Skeletal muscle tissue (tissue), 4 donors: ENCODE data around the gene TIGD3. TPM values are rescaled to one million over a fixed set of nuclear protein-coding genes. Genes with fewer than 3 reads are reported as not detected.
A peak's percentile ranks its signal among the peaks of the same experiment; 100 is the strongest.

Experiments
- H3K27ac ChIP-seq: one replicate; pipeline ENCODE4 v1.7.0; 2013; ENCODE audit warnings: mild to moderate bottlenecking, low read depth, low read length, inconsistent platforms
- H3K27me3 ChIP-seq, 3 donors: one replicate each; pipeline ENCODE4 v1.7.0; 2013; ENCODE audit warnings: low read length in 3 of 3; ENCODE audit not compliant: control insufficient read depth in 3 of 3, insufficient read depth in 3 of 3
- H3K36me3 ChIP-seq, 3 donors: one replicate each; pipeline ENCODE4 v1.7.0; 2013; ENCODE audit warnings: low read length in 3 of 3; ENCODE audit not compliant: control insufficient read depth in 3 of 3, insufficient read depth in 3 of 3
- H3K4me1 ChIP-seq, 3 donors: one replicate each; pipeline ENCODE4 v1.7.0; 2013; ENCODE audit warnings: low read length in 3 of 3, mild to moderate bottlenecking in 3 of 3; ENCODE audit not compliant: control insufficient read depth in 3 of 3, insufficient read depth in 3 of 3
- H3K4me3 ChIP-seq, 3 donors: one replicate each; pipeline ENCODE4 v1.7.0; 2013; ENCODE audit warnings: low read length in 3 of 3
- H3K9ac ChIP-seq, 3 donors: one replicate each; pipeline ENCODE4 v1.7.0; 2013; ENCODE audit warnings: low read length in 3 of 3, mild to moderate bottlenecking in 3 of 3, moderate library complexity in 2 of 3, low read depth in 1 of 3
- H3K9me3 ChIP-seq, 3 donors: one replicate each; pipeline ENCODE4 v1.7.0; 2013; ENCODE audit warnings: low read length in 3 of 3; ENCODE audit not compliant: control insufficient read depth in 3 of 3
- total RNA-seq: library from RNA; depleted of rRNA; stranded (reverse); fragments of >200 nt; gene quantifications from one replicate; pipeline ENCODE4 v1.2.3, GENCODE V29; 2014
- donor health status: Osteomylitis.

The TIGD3 gene
- total RNA-seq, 1 donor from 2014 or later: not detected

GRCh38 chr11:65314501-65315203 is 39.9 kb upstream of the TIGD3 start, which contains the start of gene CDC42EP2:
CDC42EP2 (plus strand) TSS chr11:65314866; CDS start chr11:65320899, 6,033 bp downstream.
- Histone ChIP-seq H3K36me3 (no peaks in the 10 kb centered on the region), H3K9ac (peak within 1 kb of the TSS; percentile 74 to 84 (median 77)), H3K27me3 (no peaks in the 10 kb centered on the region), H3K9me3 (no peaks in the 10 kb centered on the region), H3K4me1 (peaks cover 33 to 50% (median 39%) of the 10 kb centered on the region in 3 donors), H3K27ac (peak within 1 kb of the TSS; percentile 86), H3K4me3 (peak within 1 kb of the TSS; percentile 79 to 82 (median 81))

- H3K4me3 ChIP-seq: peak overlapping the region; percentile 78 to 82 (median 81)
- peak overlapping the region; percentile 86 for H3K27ac ChIP-seq
- H3K36me3 ChIP-seq: peaks cover 0 to under 1% (median 0%) of the 10 kb centered on the region in 3 donors
- H3K9me3 ChIP-seq: no peaks in the 10 kb centered on the region
- no peaks in the 10 kb centered on the region for H3K27me3 ChIP-seq
- H3K9ac ChIP-seq: peak overlapping the region; percentile 74 to 84 (median 77)
- peaks cover 29 to 48% (median 36%) of the 10 kb centered on the region in 3 donors for H3K4me1 ChIP-seq
These were observed 39.2 kb upstream of the TIGD3 start for GRCh38 chr11:65315204-65315865.

- H3K27me3 ChIP-seq: no peaks in the 10 kb centered on the region
- H3K4me1 ChIP-seq: peaks cover 28 to 43% (median 35%) of the 10 kb centered on the region in 3 donors
- H3K9ac ChIP-seq: peak overlapping the region; percentile 54 to 84 (median 77)
- H3K9me3 ChIP-seq: no peaks in the 10 kb centered on the region
- peaks cover 2 to 5% (median 4%) of the 10 kb centered on the region in 3 donors for H3K36me3 ChIP-seq
- peak overlapping the region; percentile 86 for H3K27ac ChIP-seq
- H3K4me3 ChIP-seq: peak overlapping the region; percentile 78 to 82 (median 81)
These were observed 38.7 kb upstream of the TIGD3 start for GRCh38 chr11:65315866-65316226.

- H3K4me3 ChIP-seq: peak overlapping the region; percentile 78 to 82 (median 81)
- peaks cover 25 to 43% (median 35%) of the 10 kb centered on the region in 3 donors for H3K4me1 ChIP-seq
- peak overlapping the region; percentile 86 for H3K27ac ChIP-seq
- no peaks in the 10 kb centered on the region for H3K27me3 ChIP-seq
- H3K36me3 ChIP-seq: peaks cover 5 to 9% (median 6%) of the 10 kb centered on the region in 3 donors
- no peaks in the 10 kb centered on the region for H3K9me3 ChIP-seq
- peak overlapping the region; percentile 53 to 84 (median 54) for H3K9ac ChIP-seq
These were observed 38.1 kb upstream of the TIGD3 start for GRCh38 chr11:65316227-65317024.

GRCh38 chr11:65317025-65317786 is 37.3 kb upstream of the TIGD3 start:
- peak overlapping the region; percentile 86 for H3K27ac ChIP-seq
- H3K4me1 ChIP-seq: peaks cover 31 to 49% (median 41%) of the 10 kb centered on the region in 3 donors
- no peaks in the 10 kb centered on the region for H3K9me3 ChIP-seq
- H3K27me3 ChIP-seq: no peaks in the 10 kb centered on the region
- peak overlapping the region; percentile 78 to 82 (median 81) for H3K4me3 ChIP-seq
- H3K36me3 ChIP-seq: peaks cover 10 to 14% (median 13%) of the 10 kb centered on the region in 3 donors
- H3K9ac ChIP-seq: peak overlapping the region in 2 of 3 donors; percentile 53 to 84

GRCh38 chr11:65320386-65321075 is 34.0 kb upstream of the TIGD3 start:
- no peaks in the 10 kb centered on the region for H3K27me3 ChIP-seq
- H3K27ac ChIP-seq: no peak overlapping the region
- H3K9ac ChIP-seq: peak overlapping the region in 1 of 3 donors; percentile 25
- no peaks in the 10 kb centered on the region for H3K9me3 ChIP-seq
- H3K36me3 ChIP-seq: peaks cover 13 to 14% (median 14%) of the 10 kb centered on the region in 3 donors
- H3K4me3 ChIP-seq: no peak overlapping the region
- H3K4me1 ChIP-seq: peaks cover 26 to 33% (median 31%) of the 10 kb centered on the region in 3 donors

- H3K27ac ChIP-seq: no peak overlapping the region
- no peak overlapping the region for H3K4me3 ChIP-seq
- H3K9ac ChIP-seq: no peak overlapping the region
- H3K27me3 ChIP-seq: no peaks in the 10 kb centered on the region
- H3K9me3 ChIP-seq: no peaks in the 10 kb centered on the region
- peaks cover 13 to 14% (median 14%) of the 10 kb centered on the region in 3 donors for H3K36me3 ChIP-seq
- peaks cover 21 to 29% (median 26%) of the 10 kb centered on the region in 3 donors for H3K4me1 ChIP-seq
These were observed 33.5 kb upstream of the TIGD3 start for GRCh38 chr11:65321076-65321475.

- Histone ChIP-seq H3K9ac (no peak overlapping the region), H3K9me3 (no peaks in the 10 kb centered on the region), H3K4me1 (peaks cover 14 to 23% (median 17%) of the 10 kb centered on the region in 3 donors), H3K36me3 (peaks cover 13 to 14% (median 14%) of the 10 kb centered on the region in 3 donors), H3K27me3 (no peaks in the 10 kb centered on the region), H3K27ac (no peak overlapping the region), H3K4me3 (no peak overlapping the region)
These were observed 32.6 kb upstream of the TIGD3 start for GRCh38 chr11:65321828-65322485.
